GM18909 (cell line): Measurements from ENCODE around the gene CBL.
A peak's percentile ranks its signal among the peaks of the same experiment; 100 is the strongest.
"Not testable (repeated sequence)": the region's sequence is repeated elsewhere in the genome, so short reads cannot be mapped to it uniquely, and the experiment has no call there.

Source experiments
- ATAC-seq: cut with Tn5 transposase; IDR thresholded peaks from one replicate; pipeline ENCODE4 v1.9.1; 2021; ENCODE audit warnings: mild to moderate bottlenecking; ENCODE audit not compliant: unreplicated experiment, poor library complexity

Gene CBL

GRCh38 chr11:119205574-119206510 lies at the start of gene CBL:
CBL (plus strand) TSS chr11:119206339; CDS start chr11:119206418, 79 bp downstream.
- ATAC-seq: peak; percentile 83

- no peak for ATAC-seq
Observed at GRCh38 chr11:119156496-119156895, 49.6 kb upstream of the CBL start.

GRCh38 chr11:119157063-119157462 lies 49.1 kb upstream of the CBL start:
- no peak for ATAC-seq

GRCh38 chr11:119158467-119158866 lies 47.7 kb upstream of the CBL start:
- ATAC-seq: no peak

GRCh38 chr11:119160151-119160550 lies 46.0 kb upstream of the CBL start:
- ATAC-seq: no peak

- no peak for ATAC-seq
Observed at GRCh38 chr11:119161871-119162270, 44.3 kb upstream of the CBL start.

GRCh38 chr11:119166368-119167076 lies 39.6 kb upstream of the CBL start:
- no peak for ATAC-seq

GRCh38 chr11:119167077-119167458 lies 39.1 kb upstream of the CBL start:
- not testable (repeated sequence) for ATAC-seq

- no peak for ATAC-seq
Observed at GRCh38 chr11:119167933-119168332, 38.2 kb upstream of the CBL start.

- ATAC-seq: peak; percentile 87
Observed at GRCh38 chr11:119168471-119169281, 37.5 kb upstream of the CBL start, which contains the start of gene NLRX1. NLRX1 (plus strand) TSS chr11:119168725; CDS start chr11:119171404, 2,679 bp downstream.

GRCh38 chr11:119169282-119169719 lies 36.8 kb upstream of the CBL start:
- peak; percentile 29 for ATAC-seq

- ATAC-seq: no peak
Observed at GRCh38 chr11:119172513-119172912, 33.6 kb upstream of the CBL start.

- no peak for ATAC-seq
Observed at GRCh38 chr11:119173453-119173852, 32.7 kb upstream of the CBL start.

GRCh38 chr11:119175493-119176077 lies 30.6 kb upstream of the CBL start:
- ATAC-seq: no peak

- ATAC-seq: no peak
Observed at GRCh38 chr11:119178166-119178680, 27.9 kb upstream of the CBL start.

GRCh38 chr11:119179342-119179741 lies 26.8 kb upstream of the CBL start:
- no peak for ATAC-seq

GRCh38 chr11:119179983-119180382 lies 26.2 kb upstream of the CBL start:
- ATAC-seq: no peak

GRCh38 chr11:119180729-119181676 lies 25.1 kb upstream of the CBL start:
- ATAC-seq: no peak
